Stimulated activated CD4-positive, alpha-beta T cell treated with anti-CD3 and anti-CD28 coated beads, Interleukin-1b, Interleukin-23, amount 100 ng/mL, for 4 hours (primary cell): ENCODE data around the gene ASCL5.

ENCODE experiments used
- DNase-seq, 2 donors: peaks; one replicate each; pipeline ENCODE4 v3.0.0-alpha.2; 2020; ENCODE audit warnings: low read depth in 2 of 2

The ASCL5 gene

GRCh38 chr1:201085902-201086735 is 40.9 kb downstream of the ASCL5 start:
- peak; percentile 5 to 17 for DNase-seq

GRCh38 chr1:201084295-201084694 is 42.7 kb downstream of the ASCL5 start:
- no peak for DNase-seq

GRCh38 chr1:201083741-201084140 is 43.2 kb downstream of the ASCL5 start:
- no peak for DNase-seq

- DNase-seq: no peak
These were observed 46.8 kb downstream of the ASCL5 start for GRCh38 chr1:201080135-201080534.

GRCh38 chr1:201077736-201078135 is 49.2 kb downstream of the ASCL5 start:
- DNase-seq: no peak

GRCh38 chr1:201077116-201077515 is 49.9 kb downstream of the ASCL5 start:
- no peak for DNase-seq

- DNase-seq: no peak
These were observed 50.9 kb downstream of the ASCL5 start for GRCh38 chr1:201076092-201076491.

- no peak for DNase-seq
These were observed 53.0 kb downstream of the ASCL5 start for GRCh38 chr1:201074018-201074417.

- no peak for DNase-seq
These were observed 54.1 kb downstream of the ASCL5 start for GRCh38 chr1:201072922-201073321.

- no peak for DNase-seq
These were observed 54.8 kb downstream of the ASCL5 start for GRCh38 chr1:201072149-201072548.

GRCh38 chr1:201069636-201070035 is 57.3 kb downstream of the ASCL5 start:
- no peak for DNase-seq

- no peak for DNase-seq
These were observed 58.0 kb downstream of the ASCL5 start for GRCh38 chr1:201068976-201069375.

- no peak for DNase-seq
These were observed 60.0 kb downstream of the ASCL5 start for GRCh38 chr1:201066986-201067385.

- DNase-seq: no peak
These were observed 61.3 kb downstream of the ASCL5 start for GRCh38 chr1:201065686-201066085.

GRCh38 chr1:201064806-201065205 is 62.2 kb downstream of the ASCL5 start:
- DNase-seq: no peak
